Ishikawa (cell line): ENCODE results near the gene MAD1L1.

Experiments used
- CEBPB ChIP-seq: IDR thresholded peaks from 2 replicates; pipeline ENCODE4 v1.6.1; 2012
- CREB1 ChIP-seq: IDR thresholded peaks from 2 replicates; pipeline ENCODE4 v1.6.1; 2012; ENCODE audit warnings: low read depth
- EGR1 ChIP-seq: IDR thresholded peaks from 2 replicates; pipeline ENCODE4 v1.6.1; 2012
- EP300 ChIP-seq: IDR thresholded peaks from 2 replicates; pipeline ENCODE4 v1.6.1; 2012; ENCODE audit warnings: borderline replicate concordance
- FOXM1 ChIP-seq: IDR thresholded peaks from 2 replicates; pipeline ENCODE4 v1.6.1; 2012; ENCODE audit warnings: low read depth, borderline replicate concordance
- MAX ChIP-seq: IDR thresholded peaks from 2 replicates; pipeline ENCODE4 v1.6.1; 2012
- NFIC ChIP-seq: IDR thresholded peaks from 2 replicates; pipeline ENCODE4 v1.6.1; 2012
- RAD21 ChIP-seq: IDR thresholded peaks from 2 replicates; pipeline ENCODE4 v1.6.1; 2012; ENCODE audit warnings: low read depth
- REST ChIP-seq: IDR thresholded peaks from 2 replicates; pipeline ENCODE4 v1.6.1; 2012; ENCODE audit warnings: low read depth, mild to moderate bottlenecking
- TAF1 ChIP-seq: IDR thresholded peaks from 2 replicates; pipeline ENCODE4 v1.6.1; 2012; ENCODE audit warnings: low read depth, mild to moderate bottlenecking
- TCF12 ChIP-seq: IDR thresholded peaks from 2 replicates; pipeline ENCODE4 v1.6.1; 2012; ENCODE audit warnings: low read depth
- TEAD4 ChIP-seq: IDR thresholded peaks from 2 replicates; pipeline ENCODE4 v1.6.1; 2012
- USF1 ChIP-seq: IDR thresholded peaks from 2 replicates; pipeline ENCODE4 v1.6.1; 2012
- YY1 ChIP-seq: IDR thresholded peaks from 2 replicates; pipeline ENCODE4 v1.6.1; 2012; ENCODE audit warnings: low read depth
- ZBTB7A ChIP-seq: IDR thresholded peaks from 2 replicates; pipeline ENCODE4 v1.6.1; 2012; ENCODE audit warnings: low read depth

Gene MAD1L1

GRCh38 chr7:2108501-2109250 lies 124.1 kb downstream of the MAD1L1 start:
- TF ChIP-seq RAD21 (no peak), ZBTB7A (no peak), FOXM1 (no peak), USF1 (no peak), EGR1 (no peak), NFIC (no peak), CREB1 (no peak), TCF12 (no peak), TEAD4 (no peak), CEBPB (no peak), YY1 (no peak), EP300 (no peak), TAF1 (no peak), MAX (no peak), REST (no peak)

- TF ChIP-seq CREB1 (no peak), MAX (no peak), FOXM1 (no peak), YY1 (no peak), CEBPB (no peak), TAF1 (no peak), EP300 (no peak), ZBTB7A (no peak)
These were observed 124.7 kb downstream of the MAD1L1 start for GRCh38 chr7:2108071-2108455.

- TF ChIP-seq REST: no peak
- no peak for TF ChIP-seq NFIC
- TF ChIP-seq EP300: no peak
- no peak for TF ChIP-seq TCF12
- no peak for TF ChIP-seq CEBPB
- TF ChIP-seq YY1: no peak
- no peak for TF ChIP-seq EGR1
- TF ChIP-seq RAD21: no peak
- no peak for TF ChIP-seq USF1
- TF ChIP-seq TAF1: no peak
- TF ChIP-seq ZBTB7A: no peak
- TF ChIP-seq TEAD4: no peak
- no peak for TF ChIP-seq FOXM1
- no peak for TF ChIP-seq MAX
- TF ChIP-seq CREB1: no peak
These were observed 125.2 kb downstream of the MAD1L1 start for GRCh38 chr7:2107386-2108070.

- TF ChIP-seq TCF12: no peak
- no peak for TF ChIP-seq CREB1
- TF ChIP-seq CEBPB: no peak
- no peak for TF ChIP-seq USF1
- no peak for TF ChIP-seq NFIC
- no peak for TF ChIP-seq MAX
These were observed 125.8 kb downstream of the MAD1L1 start for GRCh38 chr7:2106924-2107323.

- TF ChIP-seq YY1: no peak
These were observed 126.3 kb downstream of the MAD1L1 start for GRCh38 chr7:2106440-2106839.
